Gastrocnemius medialis (tissue), 4 donors: ENCODE measurements around the gene HIBCH.

Experiments used
- POLR2A ChIP-seq, 2 donors: fragments of 450-650 bp; IDR thresholded peaks; one replicate each; pipeline ENCODE4 v1.6.1; 2017; ENCODE audit warnings: antibody characterized with exemption in 2 of 2, mild to moderate bottlenecking in 2 of 2, moderate library complexity in 2 of 2
- TF ChIP-seq, protein P1 (sequence below), 5 experiments: fragments of 450-650 bp in 3 of 5; fragments of 200-600 bp in 2 of 5; sonication (generic) in 2 of 5; IDR thresholded peaks in 4 of 5; conservative IDR thresholded peaks in 1 of 5; 1 replicate in 4 of 5; 2 replicates in 1 of 5; pipeline ENCODE4 v1.5.1; 2016 to 2019; ENCODE audit warnings: antibody characterized with exemption in 5 of 5, mild to moderate bottlenecking in 3 of 5, moderate library complexity in 3 of 5

DNA sequence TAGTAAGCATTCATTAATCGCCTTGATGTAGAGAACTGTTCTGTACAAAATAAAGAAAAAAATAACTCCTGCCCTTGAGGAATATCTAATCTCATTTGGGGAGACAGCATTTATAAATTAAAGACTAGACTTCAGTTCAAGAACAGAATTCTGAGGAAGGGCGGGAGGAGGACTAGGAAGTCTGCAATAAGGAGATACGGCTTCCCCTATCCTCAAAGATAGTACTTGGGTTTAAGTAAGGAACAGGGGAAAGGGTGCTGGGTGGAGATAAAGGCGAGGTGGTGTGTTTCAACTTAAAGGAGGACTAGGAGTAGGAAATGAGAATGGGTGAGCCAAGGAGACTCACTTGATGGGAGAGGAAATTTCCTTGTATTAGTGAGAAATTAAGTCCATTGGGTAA lies 135.2 kb downstream of the HIBCH start:
- no peak for TF ChIP-seq POLR2A (IDR thresholded peaks at IDR 0.05)
- TF ChIP-seq, protein P1, sequence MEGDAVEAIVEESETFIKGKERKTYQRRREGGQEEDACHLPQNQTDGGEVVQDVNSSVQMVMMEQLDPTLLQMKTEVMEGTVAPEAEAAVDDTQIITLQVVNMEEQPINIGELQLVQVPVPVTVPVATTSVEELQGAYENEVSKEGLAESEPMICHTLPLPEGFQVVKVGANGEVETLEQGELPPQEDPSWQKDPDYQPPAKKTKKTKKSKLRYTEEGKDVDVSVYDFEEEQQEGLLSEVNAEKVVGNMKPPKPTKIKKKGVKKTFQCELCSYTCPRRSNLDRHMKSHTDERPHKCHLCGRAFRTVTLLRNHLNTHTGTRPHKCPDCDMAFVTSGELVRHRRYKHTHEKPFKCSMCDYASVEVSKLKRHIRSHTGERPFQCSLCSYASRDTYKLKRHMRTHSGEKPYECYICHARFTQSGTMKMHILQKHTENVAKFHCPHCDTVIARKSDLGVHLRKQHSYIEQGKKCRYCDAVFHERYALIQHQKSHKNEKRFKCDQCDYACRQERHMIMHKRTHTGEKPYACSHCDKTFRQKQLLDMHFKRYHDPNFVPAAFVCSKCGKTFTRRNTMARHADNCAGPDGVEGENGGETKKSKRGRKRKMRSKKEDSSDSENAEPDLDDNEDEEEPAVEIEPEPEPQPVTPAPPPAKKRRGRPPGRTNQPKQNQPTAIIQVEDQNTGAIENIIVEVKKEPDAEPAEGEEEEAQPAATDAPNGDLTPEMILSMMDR (IDR thresholded peaks at IDR 0.05 in 4 of 5, conservative IDR thresholded peaks at IDR 0.05 in 1 of 5): no peak
